PC-9 (cell line): ENCODE results near the gene VASH2.

Experiments used
- EZH2 ChIP-seq: fragments of 200-600 bp; sonication (generic); IDR thresholded peaks from 2 replicates; pipeline ENCODE4 v1.8.0; 2017; ENCODE audit warnings: antibody characterized with exemption, low read depth
- TF ChIP-seq, protein P1 (sequence below): fragments of 200-600 bp; sonication (generic); conservative IDR thresholded peaks from 2 replicates; pipeline ENCODE4 v1.6.1; 2017; ENCODE audit warnings: mixed run types, antibody characterized with exemption, mild to moderate bottlenecking, moderate library complexity

DNA sequence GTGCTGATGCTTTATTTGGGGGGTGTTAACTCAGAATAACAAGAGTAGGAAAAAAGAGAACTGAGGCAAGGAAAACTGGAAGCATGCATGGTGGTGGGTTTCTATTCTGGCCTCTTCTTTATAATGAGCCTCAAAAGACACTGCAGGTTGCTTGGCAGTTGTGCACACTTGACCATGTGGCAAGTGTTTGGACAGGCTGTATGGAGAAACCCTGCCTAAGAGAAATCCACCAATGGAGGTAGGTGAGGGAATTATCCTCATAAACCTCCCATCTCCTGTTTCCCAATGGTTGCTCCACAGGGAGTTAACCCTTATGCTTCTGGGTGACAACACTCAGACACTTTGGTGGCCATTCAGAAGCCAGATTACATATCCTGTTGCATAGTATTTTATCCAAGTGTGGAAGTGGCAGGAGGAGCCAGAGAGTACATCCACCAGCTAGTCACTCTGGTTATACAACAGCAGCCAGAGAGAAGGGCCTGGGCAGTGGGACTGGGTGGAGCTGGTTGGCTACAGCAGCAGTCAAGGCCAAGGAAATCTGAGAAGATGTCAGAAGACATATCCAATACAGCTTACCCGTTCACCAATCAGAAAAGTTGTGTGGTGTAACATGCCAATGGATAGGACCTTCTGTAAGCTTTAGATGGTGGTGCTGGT is 16.4 kb upstream of the VASH2 start:
- no peak for TF ChIP-seq EZH2
- TF ChIP-seq, protein P1, sequence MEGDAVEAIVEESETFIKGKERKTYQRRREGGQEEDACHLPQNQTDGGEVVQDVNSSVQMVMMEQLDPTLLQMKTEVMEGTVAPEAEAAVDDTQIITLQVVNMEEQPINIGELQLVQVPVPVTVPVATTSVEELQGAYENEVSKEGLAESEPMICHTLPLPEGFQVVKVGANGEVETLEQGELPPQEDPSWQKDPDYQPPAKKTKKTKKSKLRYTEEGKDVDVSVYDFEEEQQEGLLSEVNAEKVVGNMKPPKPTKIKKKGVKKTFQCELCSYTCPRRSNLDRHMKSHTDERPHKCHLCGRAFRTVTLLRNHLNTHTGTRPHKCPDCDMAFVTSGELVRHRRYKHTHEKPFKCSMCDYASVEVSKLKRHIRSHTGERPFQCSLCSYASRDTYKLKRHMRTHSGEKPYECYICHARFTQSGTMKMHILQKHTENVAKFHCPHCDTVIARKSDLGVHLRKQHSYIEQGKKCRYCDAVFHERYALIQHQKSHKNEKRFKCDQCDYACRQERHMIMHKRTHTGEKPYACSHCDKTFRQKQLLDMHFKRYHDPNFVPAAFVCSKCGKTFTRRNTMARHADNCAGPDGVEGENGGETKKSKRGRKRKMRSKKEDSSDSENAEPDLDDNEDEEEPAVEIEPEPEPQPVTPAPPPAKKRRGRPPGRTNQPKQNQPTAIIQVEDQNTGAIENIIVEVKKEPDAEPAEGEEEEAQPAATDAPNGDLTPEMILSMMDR = no peak
